Measurements from ENCODE around the gene CAPN10. TPM values are rescaled to one million over a fixed set of nuclear protein-coding genes. Genes with fewer than 3 reads are reported as not detected.

The CAPN10 gene
- total RNA-seq, 2 experiments from 2014 or later = 52.3 to 53.1 TPM

- Mint-ChIP-seq H3K36me3 (ENCODE audit: low read depth) (peaks cover 57% of the 10 kb centered on the region), H3K9me3 (no peaks in the 10 kb centered on the region), H3K4me3 (peak overlapping the region; percentile 94), H3K27me3 (no peaks in the 10 kb centered on the region), H3K27ac (peak overlapping the region; percentile 97), H3K4me1 (peaks cover 71% of the 10 kb centered on the region)
- CTCF ChIA-PET = interaction anchor here (0.8 to 4.6 kb wide), 16 partner anchors 10 to 750 kb away, joined by 3 to 98 read pairs (median 8); partner anchors contain the start of genes ANKMY1, CAPN10 and GPR35
- POLR2A ChIA-PET = interaction anchor here (1.0 to 5.1 kb wide), 16 partner anchors 9 to 536 kb away, joined by 3 to 127 read pairs (median 8); partner anchors contain the start of genes ANKMY1, CAPN10, GPR35 and MTERF4
- peak; percentile 97 for DNase-seq
These were observed 20.1 kb upstream of the CAPN10 start for GRCh38 chr2:240566203-240567136.

GRCh38 chr2:240567137-240567871 lies 19.2 kb upstream of the CAPN10 start:
- H3K9me3 Mint-ChIP-seq = no peaks in the 10 kb centered on the region
- CTCF ChIA-PET = interaction anchor here (1.4 to 4.6 kb wide), 8 partner anchors 10 to 60 kb away, joined by 4 to 98 read pairs (median 16); partner anchors contain the start of genes ANKMY1, CAPN10 and GPR35
- peaks cover 71% of the 10 kb centered on the region for H3K4me1 Mint-ChIP-seq
- H3K27ac Mint-ChIP-seq = peak overlapping the region; percentile 97
- H3K4me3 Mint-ChIP-seq = peak overlapping the region; percentile 94
- peak; percentile 59 for DNase-seq
- POLR2A ChIA-PET = interaction anchor here (1.8 to 5.1 kb wide), 9 partner anchors 10 to 535 kb away, joined by 6 to 127 read pairs (median 19); partner anchors contain the start of genes ANKMY1, CAPN10, GPR35 and MTERF4
- peaks cover 52% of the 10 kb centered on the region for H3K36me3 Mint-ChIP-seq (ENCODE audit: low read depth)
- no peaks in the 10 kb centered on the region for H3K27me3 Mint-ChIP-seq

GRCh38 chr2:240567872-240568677 lies 18.5 kb upstream of the CAPN10 start, which contains the start of gene RNPEPL1:
Gene RNPEPL1, plus strand, starts transcription at chr2:240568484. Its CDS starts 103 bp downstream, at chr2:240568587.
- Mint-ChIP-seq H3K4me3 (peak within 1 kb of the TSS; percentile 94), H3K9me3 (no peaks in the 10 kb centered on the region), H3K36me3 (ENCODE audit: low read depth) (peaks cover 44% of the 10 kb centered on the region), H3K27ac (peak within 1 kb of the TSS; percentile 97), H3K27me3 (no peaks in the 10 kb centered on the region), H3K4me1 (peaks cover 63% of the 10 kb centered on the region)
- peak; percentile 68 for DNase-seq
- CTCF ChIA-PET = interaction anchor here (1.1 to 4.6 kb wide), 6 partner anchors 12 to 54 kb away, joined by 7 to 98 read pairs (median 14); partner anchors contain the start of gene CAPN10
- POLR2A ChIA-PET = interaction anchor here (1.3 to 5.1 kb wide), 10 partner anchors 7 to 54 kb away, joined by 3 to 127 read pairs (median 18); partner anchors contain the start of genes ANKMY1, CAPN10 and DUSP28

GRCh38 chr2:240568678-240569522 lies 17.6 kb upstream of the CAPN10 start:
- ChIA-PET POLR2A (interaction anchor here (0.6 to 2.1 kb wide), 6 partner anchors 8 to 19 kb away, joined by 3 to 19 read pairs (median 11); partner anchors contain the start of genes CAPN10 and DUSP28), CTCF (interaction anchor here (1.1 to 2.1 kb wide), 3 partner anchors 11 to 55 kb away, joined by 7 to 17 read pairs (median 9); partner anchors contain the start of gene CAPN10)
- peak; percentile 56 for DNase-seq
- H3K9me3 Mint-ChIP-seq = no peaks in the 10 kb centered on the region
- peak overlapping the region; percentile 90 for H3K4me3 Mint-ChIP-seq
- peaks cover 55% of the 10 kb centered on the region for H3K4me1 Mint-ChIP-seq
- peak overlapping the region; percentile 79 for H3K27ac Mint-ChIP-seq
- peaks cover 36% of the 10 kb centered on the region for H3K36me3 Mint-ChIP-seq (ENCODE audit: low read depth)
- no peaks in the 10 kb centered on the region for H3K27me3 Mint-ChIP-seq

GRCh38 chr2:240569523-240569997 lies 17.0 kb upstream of the CAPN10 start:
- H3K27ac Mint-ChIP-seq = peak overlapping the region; percentile 79
- POLR2A ChIA-PET = interaction anchor here (0.6 to 2.1 kb wide), 6 partner anchors 8 to 18 kb away, joined by 3 to 19 read pairs (median 11); partner anchors contain the start of genes CAPN10 and DUSP28
- CTCF ChIA-PET = interaction anchor here (1.7 to 2.1 kb wide), 2 partner anchors 10 to 55 kb away, joined by 9 to 17 read pairs; no protein-coding TSS in a partner anchor
- H3K4me1 Mint-ChIP-seq = peaks cover 48% of the 10 kb centered on the region
- H3K4me3 Mint-ChIP-seq = peak overlapping the region; percentile 90
- no peaks in the 10 kb centered on the region for H3K9me3 Mint-ChIP-seq
- no peaks in the 10 kb centered on the region for H3K27me3 Mint-ChIP-seq
- DNase-seq = no peak
- peaks cover 33% of the 10 kb centered on the region for H3K36me3 Mint-ChIP-seq (ENCODE audit: low read depth)

- DNase-seq = no peak
- peak overlapping the region; percentile 90 for H3K4me3 Mint-ChIP-seq
- peak overlapping the region; percentile 79 for H3K27ac Mint-ChIP-seq
- ChIA-PET CTCF (interaction anchor here (2.1 kb wide), 1 partner anchor 10 kb away, joined by 17 read pairs; no protein-coding TSS in a partner anchor), POLR2A (interaction anchor here (1.2 to 2.1 kb wide), 3 partner anchors 8 to 16 kb away, joined by 3 to 19 read pairs (median 8); partner anchors contain the start of gene CAPN10)
- peaks cover 43% of the 10 kb centered on the region for H3K4me1 Mint-ChIP-seq
- H3K36me3 Mint-ChIP-seq (ENCODE audit: low read depth) = peaks cover 31% of the 10 kb centered on the region
- no peaks in the 10 kb centered on the region for H3K27me3 Mint-ChIP-seq
- no peaks in the 10 kb centered on the region for H3K9me3 Mint-ChIP-seq
These were observed 16.5 kb upstream of the CAPN10 start for GRCh38 chr2:240569998-240570530.

GRCh38 chr2:240570531-240571313 lies 15.8 kb upstream of the CAPN10 start:
- Mint-ChIP-seq H3K9me3 (no peaks in the 10 kb centered on the region), H3K27me3 (no peaks in the 10 kb centered on the region), H3K36me3 (ENCODE audit: low read depth) (peaks cover 24% of the 10 kb centered on the region), H3K4me1 (peaks cover 36% of the 10 kb centered on the region), H3K27ac (peak overlapping the region; percentile 79), H3K4me3 (peak overlapping the region; percentile 90)
- no peak for DNase-seq
- ChIA-PET POLR2A (interaction anchor here (1.2 kb wide), 1 partner anchor 16 kb away, joined by 3 read pairs; the partner anchor contains the start of gene CAPN10), CTCF (no interaction called here)

- peaks cover 36% of the 10 kb centered on the region for H3K4me1 Mint-ChIP-seq
- H3K36me3 Mint-ChIP-seq (ENCODE audit: low read depth) = peaks cover 23% of the 10 kb centered on the region
- no peaks in the 10 kb centered on the region for H3K27me3 Mint-ChIP-seq
- H3K9me3 Mint-ChIP-seq = no peaks in the 10 kb centered on the region
- peak overlapping the region; percentile 90 for H3K4me3 Mint-ChIP-seq
- H3K27ac Mint-ChIP-seq = peak overlapping the region; percentile 45
- no peak for DNase-seq
- POLR2A ChIA-PET = interaction anchor here (1.2 to 1.5 kb wide), 3 partner anchors 10 to 15 kb away, joined by 3 to 7 read pairs (median 3); partner anchors contain the start of gene CAPN10
- CTCF ChIA-PET = no interaction called here
These were observed 15.1 kb upstream of the CAPN10 start for GRCh38 chr2:240571314-240571973.

GRCh38 chr2:240572141-240573031 lies 14.1 kb upstream of the CAPN10 start:
- no peaks in the 10 kb centered on the region for H3K27me3 Mint-ChIP-seq
- no peak overlapping the region for H3K4me3 Mint-ChIP-seq
- ChIA-PET CTCF (no interaction called here), POLR2A (interaction anchor here (0.6 to 1.5 kb wide), 4 partner anchors 11 to 16 kb away, joined by 3 to 7 read pairs (median 3); partner anchors contain the start of gene CAPN10)
- H3K27ac Mint-ChIP-seq = no peak overlapping the region
- H3K36me3 Mint-ChIP-seq (ENCODE audit: low read depth) = peaks cover 25% of the 10 kb centered on the region
- DNase-seq = no peak
- no peaks in the 10 kb centered on the region for H3K9me3 Mint-ChIP-seq
- peaks cover 32% of the 10 kb centered on the region for H3K4me1 Mint-ChIP-seq
